Gastrocnemius medialis (tissue), 4 donors: ENCODE data around the gene PTPRC. TPM values are rescaled to one million over a fixed set of nuclear protein-coding genes. Genes with fewer than 3 reads are reported as not detected.

Experiments used
- ATAC-seq, 2 donors: fragments of 150-250 bp; one replicate each; pipeline ENCODE4 v1.9.1; 2016
- DNase-seq, 2 donors: peaks; one replicate each; pipeline ENCODE4 v3.0.0-alpha.2; 2019
- H3K27ac ChIP-seq, 4 donors: fragments of 200-600 bp; sonication (generic); 1 replicate in 1 of 4; 2 replicates in 3 of 4; pipeline ENCODE4 v1.5.1; 2016 to 2018; ENCODE audit warnings: mild to moderate bottlenecking in 2 of 4, moderate library complexity in 1 of 4
- H3K27me3 ChIP-seq, 3 donors: fragments of 200-600 bp; sonication (generic) in 2 of 3; 1 replicate in 1 of 3; 2 replicates in 2 of 3; pipeline versions ENCODE4 v1.5.1 to v1.6.0; 2016 to 2019; ENCODE audit warnings: mild to moderate bottlenecking in 1 of 3, moderate library complexity in 1 of 3
- H3K36me3 ChIP-seq, 2 donors: fragments of 200-600 bp; sonication (generic) in 1 of 2; one replicate each; pipeline ENCODE4 v1.5.1; 2017 to 2018
- H3K4me1 ChIP-seq, 2 donors: fragments of 200-600 bp; sonication (generic) in 1 of 2; one replicate each; pipeline ENCODE4 v1.5.1; 2016 to 2017; ENCODE audit warnings: mild to moderate bottlenecking in 2 of 2
- H3K4me3 ChIP-seq, 4 donors: fragments of 200-600 bp; sonication (generic) in 3 of 4; 1 replicate in 1 of 4; 2 replicates in 3 of 4; pipeline ENCODE4 v1.5.1; 2016 to 2019; ENCODE audit warnings: mild to moderate bottlenecking in 2 of 4
- H3K9me3 ChIP-seq, 3 donors: fragments of 200-600 bp; sonication (generic) in 2 of 3; 1 replicate in 1 of 3; 2 replicates in 2 of 3; pipeline ENCODE4 v1.5.1; 2016 to 2019
- CTCF ChIP-seq, 5 experiments: fragments of 450-650 bp in 3 of 5; fragments of 200-600 bp in 2 of 5; sonication (generic) in 2 of 5; IDR thresholded peaks in 4 of 5; conservative IDR thresholded peaks in 1 of 5; 1 replicate in 4 of 5; 2 replicates in 1 of 5; pipeline ENCODE4 v1.5.1; 2016 to 2019; ENCODE audit warnings: antibody characterized with exemption in 5 of 5, mild to moderate bottlenecking in 3 of 5, moderate library complexity in 3 of 5
- POLR2A ChIP-seq, 2 donors: fragments of 450-650 bp; IDR thresholded peaks; one replicate each; pipeline ENCODE4 v1.6.1; 2017; ENCODE audit warnings: antibody characterized with exemption in 2 of 2, mild to moderate bottlenecking in 2 of 2, moderate library complexity in 2 of 2
- in situ Hi-C, 4 donors: fragments of 200-750 bp; cut with MboI; loops; one replicate each; pipeline versions ENCODE4 v1.15.0 to v1.8.0; 2017; ENCODE audit warnings: low sequenced_read_pairs in 4 of 4
- intact Hi-C: fragments of 100-400 bp; cut with DNase I; formaldehyde crosslinking; loops from one replicate; pipeline ENCODE4 v1.15.1; 2023; ENCODE audit warnings: low total_unique reads
- total RNA-seq, 4 donors: library from RNA; depleted of rRNA; stranded (reverse); fragments of >200 nt; gene quantifications; one replicate each; pipeline versions ENCODE4 v1.1.0 to v1.2.3, GENCODE V29; 2016

Gene PTPRC
- total RNA-seq, 4 donors from 2014 or later: 1.7 to 10.4 (median 5.3) TPM

- no peak for ATAC-seq
- H3K27ac ChIP-seq: no peak overlapping the region
- in situ Hi-C loops: no loop called here
Measured at GRCh38 chr1:198701250-198701649, 62.4 kb downstream of the PTPRC start.

GRCh38 chr1:198701766-198702539 lies 63.1 kb downstream of the PTPRC start:
- TF ChIP-seq CTCF (IDR thresholded peaks at IDR 0.05 in 4 of 5, conservative IDR thresholded peaks at IDR 0.05 in 1 of 5) (no peak), POLR2A (IDR thresholded peaks at IDR 0.05) (no peak)
- Histone ChIP-seq H3K4me3 (no peak overlapping the region), H3K27ac (no peak overlapping the region), H3K9me3 (no peaks in the 10 kb centered on the region), H3K4me1 (no peaks in the 10 kb centered on the region), H3K27me3 (peaks cover 0 to 4% (median 0%) of the 10 kb centered on the region in 3 donors), H3K36me3 (no peaks in the 10 kb centered on the region)
- intact Hi-C loops: no loop called here
- ATAC-seq: no peak
- no peak for DNase-seq
- in situ Hi-C loops: no loop called here

More at GRCh38 chr1:198701250-198701649, 62.4 kb downstream of the PTPRC start:
- H3K36me3 ChIP-seq: no peaks in the 10 kb centered on the region
- intact Hi-C loops: no loop called here
- TF ChIP-seq CTCF (IDR thresholded peaks at IDR 0.05 in 4 of 5, conservative IDR thresholded peaks at IDR 0.05 in 1 of 5): no peak
- no peak for TF ChIP-seq POLR2A (IDR thresholded peaks at IDR 0.05)
- DNase-seq: no peak
- H3K4me1 ChIP-seq: no peaks in the 10 kb centered on the region
- no peak overlapping the region for H3K4me3 ChIP-seq
- H3K9me3 ChIP-seq: no peaks in the 10 kb centered on the region
- peaks cover 0 to 4% (median 0%) of the 10 kb centered on the region in 3 donors for H3K27me3 ChIP-seq

GRCh38 chr1:198708761-198709525 lies 70.1 kb downstream of the PTPRC start:
- no peak for TF ChIP-seq POLR2A (IDR thresholded peaks at IDR 0.05)
- TF ChIP-seq CTCF (IDR thresholded peaks at IDR 0.05 in 4 of 5, conservative IDR thresholded peaks at IDR 0.05 in 1 of 5): no peak
- Histone ChIP-seq H3K4me1 (no peaks in the 10 kb centered on the region), H3K27ac (no peak overlapping the region), H3K27me3 (no peaks in the 10 kb centered on the region), H3K36me3 (no peaks in the 10 kb centered on the region), H3K9me3 (no peaks in the 10 kb centered on the region), H3K4me3 (no peak overlapping the region)
- in situ Hi-C loops (no loop called here), intact Hi-C loops (no loop called here)
- DNase-seq: no peak
- ATAC-seq: no peak

GRCh38 chr1:198711837-198712236 lies 73.0 kb downstream of the PTPRC start:
- Histone ChIP-seq H3K27me3 (no peaks in the 10 kb centered on the region), H3K4me3 (no peak overlapping the region), H3K9me3 (no peaks in the 10 kb centered on the region), H3K27ac (no peak overlapping the region), H3K36me3 (no peaks in the 10 kb centered on the region), H3K4me1 (no peaks in the 10 kb centered on the region)
- intact Hi-C loops: no loop called here
- no peak for DNase-seq
- TF ChIP-seq POLR2A (IDR thresholded peaks at IDR 0.05) (no peak), CTCF (IDR thresholded peaks at IDR 0.05 in 4 of 5, conservative IDR thresholded peaks at IDR 0.05 in 1 of 5) (no peak)
- ATAC-seq: no peak
- in situ Hi-C loops: no loop called here
